ENCODE results near the gene NNAT.

GRCh38 chr20:37556538-37556937, 35.5 kb downstream of the NNAT start:
- TF ChIP-seq CTCF (IDR thresholded peaks at IDR 0.05; ENCODE audit: extremely low read depth in 1 of 2, insufficient read depth in 1 of 2, low read depth in 1 of 2, low read length in 2 of 2), result no peak
- no peak for TF ChIP-seq POLR2A (IDR thresholded peaks at IDR 0.05; ENCODE audit: low read depth, low read length)
- TF ChIP-seq FOS (IDR thresholded peaks at IDR 0.05; ENCODE audit: borderline replicate concordance, insufficient read depth, low read length), result no peak
- TF ChIP-seq POLR2AphosphoS5 (IDR thresholded peaks at IDR 0.05; ENCODE audit: insufficient read depth, low read depth, low read length), result no peak
- TF ChIP-seq EZH2 (IDR thresholded peaks at IDR 0.05; ENCODE audit: borderline replicate concordance, low read depth, low read length, severe bottlenecking), result no peak
- no peak for TF ChIP-seq JUN (IDR thresholded peaks at IDR 0.05; ENCODE audit: borderline replicate concordance, insufficient read depth, insufficient read length, low read depth)
- TF ChIP-seq GATA2 (IDR thresholded peaks at IDR 0.05; ENCODE audit: insufficient read depth, insufficient read length, low read depth, low read length), result no peak
- TF ChIP-seq MYC (IDR thresholded peaks at IDR 0.05; ENCODE audit: low read depth, low read length), result no peak
- TF ChIP-seq MAX (IDR thresholded peaks at IDR 0.05; ENCODE audit: insufficient read depth, insufficient read length), result no peak

Measured in endothelial cell of umbilical vein (primary cell).